IMR-90 (cell line): ENCODE data around the gene SIT1.

Experiments used
- RFX5 ChIP-seq: IDR thresholded peaks from 2 replicates; pipeline ENCODE4 v1.8.0; 2012; ENCODE audit warnings: low read depth, mild to moderate bottlenecking, low read length, moderate library complexity
- TF ChIP-seq, protein P1 (sequence below): conservative IDR thresholded peaks from 2 replicates; pipeline ENCODE4 v1.5.1; 2012; ENCODE audit warnings: mild to moderate bottlenecking, low read depth, low read length, improper control_type of control experiment

GRCh38 chr9:35646153-35646532 is 4.6 kb downstream of the SIT1 start:
- TF ChIP-seq, protein P1, sequence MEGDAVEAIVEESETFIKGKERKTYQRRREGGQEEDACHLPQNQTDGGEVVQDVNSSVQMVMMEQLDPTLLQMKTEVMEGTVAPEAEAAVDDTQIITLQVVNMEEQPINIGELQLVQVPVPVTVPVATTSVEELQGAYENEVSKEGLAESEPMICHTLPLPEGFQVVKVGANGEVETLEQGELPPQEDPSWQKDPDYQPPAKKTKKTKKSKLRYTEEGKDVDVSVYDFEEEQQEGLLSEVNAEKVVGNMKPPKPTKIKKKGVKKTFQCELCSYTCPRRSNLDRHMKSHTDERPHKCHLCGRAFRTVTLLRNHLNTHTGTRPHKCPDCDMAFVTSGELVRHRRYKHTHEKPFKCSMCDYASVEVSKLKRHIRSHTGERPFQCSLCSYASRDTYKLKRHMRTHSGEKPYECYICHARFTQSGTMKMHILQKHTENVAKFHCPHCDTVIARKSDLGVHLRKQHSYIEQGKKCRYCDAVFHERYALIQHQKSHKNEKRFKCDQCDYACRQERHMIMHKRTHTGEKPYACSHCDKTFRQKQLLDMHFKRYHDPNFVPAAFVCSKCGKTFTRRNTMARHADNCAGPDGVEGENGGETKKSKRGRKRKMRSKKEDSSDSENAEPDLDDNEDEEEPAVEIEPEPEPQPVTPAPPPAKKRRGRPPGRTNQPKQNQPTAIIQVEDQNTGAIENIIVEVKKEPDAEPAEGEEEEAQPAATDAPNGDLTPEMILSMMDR = no peak
- no peak for TF ChIP-seq RFX5
